Measurements from ENCODE around the gene TK2. TPM values are rescaled to one million over a fixed set of nuclear protein-coding genes. Genes with fewer than 3 reads are reported as not detected.

TK2 gene
- total RNA-seq, 1 donor from 2014 or later = 38.4 TPM

DNA sequence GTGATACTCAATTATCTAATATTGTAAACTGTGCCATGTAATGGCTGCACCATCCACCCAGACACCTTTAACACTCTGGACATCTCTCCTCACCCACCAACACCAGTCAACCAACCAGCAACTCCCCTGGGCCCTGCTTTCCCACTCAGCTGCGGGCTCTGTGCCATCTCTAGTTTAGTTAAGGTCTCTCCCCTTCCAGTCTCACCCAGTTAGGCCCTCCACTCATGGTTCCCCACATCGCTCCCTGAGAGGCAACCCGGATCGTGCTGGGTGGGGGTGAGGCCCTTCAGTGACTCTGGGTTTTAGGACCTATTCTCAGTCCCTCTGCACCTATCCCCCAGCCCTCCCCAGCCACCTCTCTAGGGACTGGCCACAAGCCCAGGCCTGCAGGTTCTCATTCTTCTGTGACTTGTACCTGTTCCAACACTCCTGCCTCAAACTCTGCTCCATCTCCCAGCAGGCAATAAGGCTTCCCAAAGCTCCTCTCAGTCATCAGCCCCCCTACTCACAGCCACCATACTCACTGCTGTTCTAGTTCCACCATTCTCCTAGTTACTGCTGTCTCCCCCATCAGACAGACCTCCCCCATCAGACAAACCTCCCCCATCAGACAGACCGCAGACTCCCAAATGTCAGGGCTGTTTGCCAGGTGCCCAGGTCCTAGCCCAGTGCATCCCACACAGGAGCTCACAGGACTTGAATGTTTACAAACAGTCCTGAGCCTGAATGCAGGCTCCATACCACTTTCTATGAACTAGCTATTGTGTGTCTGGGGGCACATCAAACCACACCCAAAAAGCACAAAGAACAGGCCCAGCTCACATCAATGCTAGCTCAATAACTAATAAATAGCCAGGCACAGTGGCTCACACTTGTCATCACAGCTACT lies 2.6 kb downstream of the TK2 start:
- no peak for DNase-seq (ENCODE audit: low read depth, low spot score)

DNA sequence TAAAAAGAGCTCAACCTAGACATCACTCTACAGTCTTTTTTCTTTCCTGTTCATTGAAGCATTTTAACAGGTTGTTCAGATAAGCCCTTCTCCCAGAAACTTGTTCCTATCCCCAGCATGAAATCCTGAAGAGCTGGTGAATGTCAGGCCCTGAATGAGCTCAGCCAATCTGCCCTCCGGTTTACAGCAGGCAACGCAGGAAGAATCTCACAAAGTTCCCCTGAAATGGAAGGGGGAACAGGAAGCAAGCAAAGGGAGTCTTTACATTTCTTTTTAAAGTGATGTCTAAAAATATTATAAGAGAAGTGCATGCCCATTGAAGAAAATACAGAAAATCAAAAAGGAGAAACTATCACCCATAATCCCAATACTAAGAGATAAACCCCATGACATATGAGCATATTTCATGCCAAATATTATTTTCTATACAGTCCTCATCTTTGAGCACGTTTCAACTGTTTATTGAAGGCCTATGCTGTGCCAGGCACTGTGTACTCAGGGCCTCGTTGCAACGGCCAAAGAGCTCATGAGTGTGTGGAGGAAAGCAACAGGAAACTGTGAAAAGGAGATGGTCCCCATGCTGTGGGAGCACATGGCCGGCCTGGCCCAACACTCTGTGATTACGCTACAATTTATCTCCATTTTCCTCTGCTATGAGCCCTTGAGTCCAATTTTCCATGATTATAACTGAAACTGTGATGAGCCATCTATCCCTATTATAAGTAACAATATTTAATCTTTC lies 5.7 kb downstream of the TK2 start:
- no peak for DNase-seq (ENCODE audit: low read depth, low spot score)

DNA sequence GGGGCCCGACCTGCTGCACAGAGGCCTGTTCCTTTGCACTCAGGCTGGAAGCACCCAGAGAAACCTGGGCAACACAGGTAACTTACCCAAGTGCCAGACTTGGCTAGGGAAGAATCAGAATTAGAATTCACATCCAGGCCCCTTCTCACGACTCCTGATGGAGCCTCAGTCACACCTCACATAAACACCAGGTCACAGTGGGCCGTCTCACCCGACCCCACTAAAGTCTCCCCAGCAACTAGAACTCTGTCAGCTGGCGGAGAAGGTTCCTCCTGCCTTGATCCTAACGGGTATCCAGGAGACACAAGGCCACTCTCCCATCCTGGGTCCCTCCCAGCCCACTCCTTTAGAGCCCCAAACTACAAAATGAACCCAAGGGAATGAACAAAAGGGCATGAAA lies 6.4 kb downstream of the TK2 start:
- DNase-seq (ENCODE audit: low read depth, low spot score) = no peak

DNA sequence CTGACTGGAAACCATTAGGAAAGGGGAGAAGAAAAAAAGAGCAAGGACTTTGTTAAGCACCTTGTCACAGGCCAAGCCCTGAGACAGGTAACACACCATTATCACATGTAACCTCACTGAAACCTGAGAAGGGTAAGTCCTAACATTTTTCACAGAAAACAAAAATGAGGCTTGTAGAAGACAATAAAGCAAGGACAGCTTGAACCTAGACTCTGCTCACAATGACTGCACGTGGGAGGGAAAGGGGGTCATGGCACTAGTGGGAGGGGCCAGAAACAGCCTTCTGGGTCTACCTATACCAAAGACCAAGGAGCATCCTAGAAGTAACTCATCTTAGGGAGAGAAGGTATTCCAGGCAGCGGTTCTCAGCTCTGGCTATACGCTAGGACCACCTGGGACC lies 7.5 kb downstream of the TK2 start:
- no peak for DNase-seq (ENCODE audit: low read depth, low spot score)

DNA sequence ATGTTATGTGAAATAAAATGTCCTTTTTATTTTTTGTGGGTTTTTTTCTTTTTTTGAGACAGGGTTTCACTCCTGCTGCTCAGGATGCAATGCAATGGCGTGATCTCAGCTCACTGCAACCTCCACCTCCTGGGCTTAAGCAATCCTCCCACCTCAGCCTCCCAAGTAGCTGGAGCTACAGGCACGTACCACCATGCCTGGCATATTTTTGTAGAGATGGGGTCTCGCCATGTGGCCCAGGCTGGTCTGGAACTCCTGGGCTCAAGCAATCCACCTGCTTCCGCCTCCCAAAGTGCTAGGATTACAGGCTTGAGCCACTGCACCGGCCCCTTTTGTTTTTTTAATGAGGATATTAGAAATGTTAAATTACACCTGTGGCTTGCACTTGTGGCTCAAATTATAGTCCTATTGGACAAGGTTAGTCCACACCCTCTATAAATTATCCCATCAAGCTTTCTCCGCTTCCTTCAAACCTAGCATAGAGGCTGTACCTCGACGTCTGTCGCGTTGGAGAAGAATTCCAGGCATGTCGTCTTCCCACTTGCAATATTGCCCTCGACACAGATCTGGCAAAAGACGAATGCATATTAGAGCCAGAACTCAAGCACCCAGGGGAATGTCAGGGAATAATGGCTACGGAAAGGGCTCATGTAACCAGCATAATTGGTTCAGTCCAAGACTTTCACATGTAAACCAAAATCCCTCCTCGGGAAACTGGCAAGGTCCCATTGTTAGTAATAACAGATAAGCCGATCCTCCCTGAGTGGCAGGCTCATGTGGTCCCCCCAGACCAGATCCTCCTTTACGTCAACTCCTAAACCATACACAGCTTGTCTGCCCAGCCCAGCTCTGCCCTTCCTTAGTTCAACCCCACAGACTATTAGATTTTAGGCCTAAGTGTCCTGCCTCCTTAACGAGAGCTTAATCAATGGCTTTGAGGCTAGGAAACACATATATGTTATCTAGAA lies 8.2 kb downstream of the TK2 start:
- no peak for DNase-seq (ENCODE audit: low read depth, low spot score)

DNA sequence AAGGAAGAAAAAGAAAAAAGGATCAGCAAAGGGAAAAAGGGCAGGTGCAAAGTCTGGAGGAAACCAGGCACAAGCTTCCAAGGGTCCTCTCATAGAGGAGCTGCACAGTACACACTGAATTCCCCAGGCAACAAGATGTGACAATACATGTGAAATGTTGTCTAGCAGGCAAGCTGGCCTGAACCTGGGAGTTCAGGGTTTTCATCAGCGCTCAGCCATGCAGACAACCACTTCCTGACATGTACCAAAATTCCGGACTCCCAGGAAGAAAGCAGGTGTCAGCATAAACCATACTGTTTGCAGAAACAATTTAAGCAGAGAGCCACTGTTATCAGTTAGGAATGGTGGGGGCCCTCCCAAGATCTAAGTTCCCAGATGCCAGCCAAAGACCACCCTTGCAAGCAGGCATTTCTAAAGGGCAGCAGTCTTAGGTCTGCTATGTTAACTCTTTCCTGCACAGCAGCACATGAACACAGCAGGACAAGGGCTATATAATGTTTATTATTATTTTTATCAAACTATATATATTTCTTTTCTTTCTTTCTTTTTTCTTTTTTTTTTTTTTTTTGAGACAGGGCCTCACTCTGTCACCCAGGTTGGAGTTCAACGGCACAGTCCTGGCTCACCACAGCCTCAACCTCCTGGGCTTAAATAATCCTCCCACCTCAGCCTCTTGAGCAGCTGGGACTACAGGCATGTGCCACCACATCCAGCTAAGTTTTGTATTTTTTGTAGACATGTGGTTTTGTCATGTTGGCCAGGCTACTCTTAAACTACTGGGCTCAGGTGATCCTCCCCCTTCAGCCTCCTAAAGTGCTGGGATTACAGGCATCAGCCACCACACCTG lies 10.1 kb downstream of the TK2 start:
- DNase-seq (ENCODE audit: low read depth, low spot score) = no peak

DNA sequence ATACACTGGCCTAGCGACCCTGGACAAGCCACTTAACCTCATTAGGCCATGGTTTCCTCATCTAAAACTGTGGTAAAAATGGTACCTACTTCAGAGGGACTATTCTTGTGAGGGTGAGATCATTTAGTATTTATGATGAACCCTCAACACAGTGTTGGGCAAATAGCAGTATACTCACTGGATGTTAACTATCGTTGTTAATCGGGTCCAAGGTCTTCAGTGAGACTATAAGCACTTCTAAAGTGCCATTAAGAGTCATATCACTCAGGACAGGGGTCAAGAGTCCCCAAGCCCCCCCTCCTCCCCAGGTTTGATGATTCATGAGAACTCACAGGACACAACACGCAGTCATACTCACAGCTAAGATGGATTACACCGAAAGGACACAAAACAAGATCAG lies 11.0 kb downstream of the TK2 start:
- DNase-seq (ENCODE audit: low read depth, low spot score) = no peak

DNA sequence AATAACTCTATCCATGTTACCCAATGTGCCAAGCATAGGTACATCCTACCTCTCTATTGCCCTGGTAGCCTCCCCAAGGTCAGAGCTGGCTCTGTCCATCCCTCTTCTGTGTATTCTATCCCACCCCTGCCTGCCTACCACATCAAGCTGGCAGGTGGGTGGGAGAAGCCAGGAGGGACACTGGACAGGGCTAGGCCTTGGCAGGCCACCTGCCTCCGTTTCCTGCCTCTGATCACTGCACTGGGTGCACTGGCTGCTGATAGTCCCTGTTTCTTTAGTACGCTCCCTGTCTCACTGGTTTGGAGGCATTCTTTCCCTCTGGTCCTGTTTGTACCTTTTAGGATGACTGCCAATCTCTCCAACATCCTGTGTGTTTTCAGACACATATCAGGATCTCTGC lies 12.7 kb downstream of the TK2 start:
- DNase-seq (ENCODE audit: low read depth, low spot score) = no peak

DNA sequence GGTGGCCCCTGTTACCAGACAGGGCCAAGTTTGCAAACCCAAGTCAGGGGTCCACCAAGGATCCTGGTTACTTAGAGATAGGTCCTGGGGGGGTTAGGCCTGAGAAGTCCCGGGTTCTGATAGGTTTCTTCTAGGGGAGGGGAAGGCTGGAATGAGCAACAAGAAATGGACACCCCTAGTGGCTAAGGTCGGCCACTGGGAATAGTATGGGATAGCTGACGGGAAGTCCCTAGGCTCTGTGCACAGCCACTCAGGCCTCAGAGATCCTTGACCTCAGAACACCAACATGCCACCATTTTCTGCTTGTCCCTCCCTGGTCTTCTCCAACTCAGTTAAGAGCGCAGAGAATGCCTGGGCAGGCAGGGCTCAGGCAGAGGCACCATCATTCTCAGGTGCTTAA lies 13.4 kb downstream of the TK2 start:
- DNase-seq (ENCODE audit: low read depth, low spot score) = no peak

DNA sequence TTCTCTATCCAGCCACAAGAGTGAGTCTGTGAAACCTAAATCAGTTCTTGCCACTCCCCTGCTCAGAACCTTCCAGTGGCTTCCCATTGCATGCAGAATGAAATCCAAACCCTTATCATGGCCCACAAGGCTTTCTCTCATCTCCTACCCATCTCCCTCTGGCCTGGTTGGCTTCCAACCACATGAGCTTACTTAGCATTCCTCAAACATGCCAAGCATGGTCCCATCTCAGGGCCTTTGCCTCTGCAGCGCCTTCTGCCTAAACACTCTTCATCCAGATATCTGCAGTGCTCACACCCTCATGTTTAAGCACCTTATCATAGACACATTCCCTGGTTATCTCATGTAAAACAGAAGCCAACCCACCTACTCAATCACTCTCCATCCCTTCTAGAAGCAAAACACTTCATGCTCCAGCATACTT lies 15.5 kb downstream of the TK2 start:
- DNase-seq (ENCODE audit: low read depth, low spot score) = no peak

DNA sequence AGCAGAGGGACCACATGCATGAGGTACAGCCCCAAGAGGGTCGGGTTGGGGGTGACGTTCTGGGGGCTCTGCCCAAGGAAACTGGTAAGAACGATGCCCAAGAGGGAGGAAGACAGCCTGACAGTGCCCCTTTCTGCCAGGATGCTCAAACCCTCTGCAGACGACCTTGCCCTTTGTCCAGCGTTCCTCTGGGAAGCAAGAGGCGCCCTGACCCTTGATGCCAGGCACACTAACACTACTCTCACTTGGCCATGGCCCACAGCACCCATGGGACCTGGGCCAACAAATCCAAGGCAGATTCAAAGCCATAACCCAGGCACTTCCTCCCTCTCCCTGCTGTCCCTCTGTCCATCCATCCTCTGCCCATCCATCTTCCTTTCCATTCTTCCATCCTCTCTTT lies 20.4 kb downstream of the TK2 start:
- DNase-seq (ENCODE audit: low read depth, low spot score) = no peak

DNA sequence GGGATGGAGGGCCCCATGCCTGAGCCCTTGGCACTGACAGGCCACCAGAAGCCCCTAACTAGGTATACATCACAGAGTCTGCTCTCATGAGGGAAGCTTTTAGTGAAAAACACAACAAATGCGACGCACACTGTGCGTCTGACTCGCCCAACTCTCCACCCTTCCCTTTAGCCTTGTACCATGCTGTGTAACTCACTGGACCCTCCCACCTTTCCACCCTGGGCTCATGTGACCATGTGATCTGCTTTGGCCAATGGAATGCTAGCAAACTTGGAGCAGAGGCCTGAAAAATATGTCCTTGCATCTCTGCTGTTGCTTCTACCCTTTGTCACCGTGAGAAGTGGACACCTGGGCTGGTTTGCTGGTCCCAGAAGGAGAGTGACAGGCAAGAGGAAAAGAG lies 21.6 kb downstream of the TK2 start:
- no peak for DNase-seq (ENCODE audit: low read depth, low spot score)

DNA sequence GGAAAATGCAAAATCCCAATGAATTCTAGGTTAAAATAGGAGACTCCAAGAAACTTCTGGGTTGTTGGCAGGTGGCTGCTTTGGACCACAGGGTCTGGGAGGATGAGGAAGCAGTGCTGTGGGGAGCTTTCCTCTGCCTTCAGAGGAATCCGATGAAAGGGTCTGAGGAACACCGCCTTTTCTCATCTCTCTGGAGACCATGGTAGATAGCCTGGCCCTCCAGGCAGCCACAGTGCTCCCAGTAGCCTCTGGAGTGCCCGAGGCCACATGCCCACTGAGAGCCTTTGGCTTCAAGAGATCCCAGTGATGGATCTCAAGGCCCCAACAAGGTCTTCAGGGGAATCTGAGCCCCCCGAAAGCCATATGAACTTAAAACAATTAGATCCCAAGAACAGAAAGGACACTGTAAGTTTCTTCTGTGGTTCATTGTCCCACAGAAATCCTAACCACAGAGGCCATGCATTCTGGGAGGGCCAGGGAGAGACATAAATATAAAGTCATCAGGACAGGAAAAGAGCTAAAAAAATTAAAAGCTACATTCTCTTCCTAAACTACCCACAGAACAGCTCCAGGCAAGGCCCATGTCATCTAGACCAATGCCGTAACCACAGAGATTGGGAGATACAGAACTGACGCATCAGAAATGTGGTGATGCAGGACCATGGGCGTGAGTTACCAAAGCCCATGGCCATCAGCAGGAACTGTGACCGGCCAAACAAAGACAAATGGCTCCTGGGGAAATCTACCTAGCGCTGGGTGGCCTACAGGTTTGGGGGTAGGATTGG lies 24.3 kb downstream of the TK2 start:
- DNase-seq (ENCODE audit: low read depth, low spot score) = no peak

DNA sequence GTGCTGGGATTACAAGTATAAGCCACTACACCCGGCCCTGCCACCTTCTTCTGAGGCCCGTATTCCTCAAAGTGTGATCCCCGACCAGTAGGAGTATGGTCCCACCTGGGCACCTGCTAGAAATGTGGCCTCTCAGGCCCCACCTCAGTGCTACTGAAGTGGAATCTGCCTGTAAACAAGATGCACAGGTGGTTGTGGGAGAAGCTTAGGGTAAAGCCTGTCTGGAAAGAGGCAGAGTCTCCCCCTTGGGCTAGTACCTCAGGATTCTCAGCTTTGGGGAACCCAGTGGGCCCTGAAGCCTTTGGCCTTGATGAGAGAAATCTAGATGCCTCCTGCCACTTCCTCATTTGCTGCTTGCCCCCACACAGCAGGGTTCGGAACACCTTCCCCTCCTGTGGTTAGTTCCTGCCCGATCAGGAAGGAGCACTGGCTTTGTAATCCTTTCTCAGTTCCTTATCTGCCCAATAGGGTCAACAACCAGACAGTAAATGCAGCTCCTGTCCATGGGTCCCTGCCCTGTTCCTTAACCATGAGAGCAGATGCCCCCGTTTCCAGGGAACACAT lies 25.2 kb downstream of the TK2 start:
- no peak for DNase-seq (ENCODE audit: low read depth, low spot score)

DNA sequence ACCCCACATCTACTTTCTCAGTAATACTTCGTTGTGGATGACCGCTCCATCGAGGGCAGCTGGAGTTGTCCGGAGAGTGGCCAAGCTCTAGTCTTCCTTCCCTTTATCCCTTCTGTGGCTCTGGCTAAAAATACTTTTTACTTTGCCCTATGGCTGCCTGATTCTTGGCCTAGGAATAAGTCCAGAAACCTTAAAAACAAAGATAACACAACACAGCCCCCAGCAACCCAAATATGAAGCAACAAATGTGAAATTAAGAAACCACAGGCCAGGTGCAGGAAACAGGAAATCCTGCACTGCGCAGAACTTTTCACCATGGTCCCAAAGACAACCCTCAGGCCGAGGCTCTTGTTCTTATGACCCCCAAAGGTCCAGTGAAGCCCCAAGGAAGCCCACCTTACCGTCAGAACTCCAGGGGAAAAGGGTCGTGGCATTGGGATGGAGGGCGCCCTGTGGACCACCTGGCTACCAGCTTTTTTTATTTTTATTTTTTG lies 26.0 kb downstream of the TK2 start:
- DNase-seq (ENCODE audit: low read depth, low spot score) = no peak

DNA sequence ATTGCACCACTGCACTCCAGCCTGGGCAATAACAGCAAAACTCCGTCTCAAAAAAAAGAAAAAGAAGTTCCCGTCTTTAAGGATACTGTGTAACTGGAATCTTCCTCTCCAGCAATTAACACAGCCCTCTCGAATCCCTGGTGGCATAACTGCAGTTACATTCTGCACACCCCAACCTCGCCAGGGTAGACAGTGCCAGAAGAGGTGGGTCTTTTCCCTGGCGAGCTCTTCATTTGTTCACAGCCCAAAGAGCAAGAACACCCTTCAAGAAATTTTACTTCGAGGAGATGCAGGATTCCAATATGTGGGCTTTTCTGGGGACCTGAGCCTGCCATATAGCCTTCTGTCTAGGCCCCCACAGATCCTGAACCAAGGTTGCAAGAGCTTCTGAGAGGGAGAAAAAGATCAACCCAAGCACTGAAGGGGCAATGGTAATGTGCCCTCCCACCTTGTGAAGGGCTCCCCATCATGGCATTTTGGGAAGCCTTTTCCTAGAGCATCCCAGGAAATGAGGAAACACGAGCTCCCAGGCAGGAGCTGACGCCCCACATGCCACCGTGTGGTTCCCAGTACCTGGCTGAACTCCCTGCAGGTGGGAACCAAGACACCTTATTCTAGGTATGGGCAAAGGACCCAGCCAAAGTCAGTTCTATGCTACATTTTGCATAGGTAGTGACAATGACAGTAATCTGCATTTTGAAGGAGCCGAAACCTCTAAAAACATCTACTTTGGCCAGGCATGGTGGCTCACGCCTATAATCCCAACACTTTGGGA lies 26.9 kb downstream of the TK2 start:
- no peak for DNase-seq (ENCODE audit: low read depth, low spot score)

DNA sequence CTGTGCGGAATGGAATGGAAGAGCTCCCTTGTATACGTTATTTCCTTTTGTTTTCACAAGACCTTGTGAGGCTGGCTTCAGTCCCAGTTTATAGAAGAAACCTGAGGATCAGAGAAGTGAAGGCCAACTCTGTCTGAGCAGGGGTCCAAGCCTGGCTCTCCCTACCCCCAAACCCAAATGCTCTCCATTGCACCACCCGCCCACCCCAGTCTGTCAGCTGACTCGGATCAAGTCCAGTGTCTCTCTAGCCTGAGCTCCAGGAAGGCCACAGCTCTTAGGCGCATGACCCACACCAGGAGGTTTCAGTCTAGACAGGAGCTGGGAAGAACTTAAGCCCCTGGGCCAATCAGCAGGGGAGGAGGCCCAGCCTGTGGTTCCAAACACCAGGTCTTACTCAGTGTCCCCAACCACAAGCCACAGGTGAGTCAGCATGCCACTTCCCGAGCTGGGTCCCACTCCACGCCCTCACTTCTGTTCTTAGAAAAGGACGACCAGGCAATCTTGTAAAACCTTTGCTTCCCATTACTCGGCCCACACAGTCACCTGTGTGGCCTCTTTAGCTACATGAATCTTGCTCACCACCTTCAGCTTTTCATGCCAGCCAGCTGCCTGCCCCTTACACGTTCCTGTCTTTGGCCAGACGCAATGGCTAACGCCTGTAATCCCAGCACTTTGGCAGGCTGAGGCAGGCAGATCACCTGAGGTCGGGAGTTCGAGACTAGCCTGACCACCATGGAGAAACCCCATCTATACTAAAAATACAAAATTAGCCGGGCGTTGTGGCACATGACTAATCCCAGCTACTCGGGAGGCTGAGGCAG lies 27.8 kb downstream of the TK2 start:
- no peak for DNase-seq (ENCODE audit: low read depth, low spot score)

DNA sequence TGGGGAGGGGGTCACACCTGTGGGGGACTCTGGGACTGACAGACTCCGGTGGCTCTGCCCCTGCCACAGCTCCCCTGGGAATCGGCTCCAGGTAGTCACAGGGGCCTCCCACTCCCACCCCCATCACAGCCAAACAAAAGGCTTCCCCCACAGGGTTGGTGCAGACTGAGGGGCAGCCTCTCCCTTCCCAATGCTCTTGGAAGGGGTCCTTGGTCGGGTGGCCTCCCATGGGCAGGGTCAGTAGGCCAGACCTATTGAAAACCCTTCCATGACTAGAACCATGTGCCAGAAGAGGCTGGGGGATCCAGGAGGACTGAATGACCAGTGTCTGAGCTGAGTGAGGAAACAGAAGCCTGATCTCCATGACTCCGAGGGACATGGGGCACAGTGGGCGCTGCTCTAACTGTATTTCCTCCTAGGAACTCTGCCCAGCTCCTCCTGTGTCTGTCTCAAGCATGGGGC lies 28.6 kb downstream of the TK2 start:
- no peak for DNase-seq (ENCODE audit: low read depth, low spot score)

Measured in pulmonary artery endothelial cell (primary cell).